Measurements from ENCODE around the gene IGSF5.

The IGSF5 gene

DNA sequence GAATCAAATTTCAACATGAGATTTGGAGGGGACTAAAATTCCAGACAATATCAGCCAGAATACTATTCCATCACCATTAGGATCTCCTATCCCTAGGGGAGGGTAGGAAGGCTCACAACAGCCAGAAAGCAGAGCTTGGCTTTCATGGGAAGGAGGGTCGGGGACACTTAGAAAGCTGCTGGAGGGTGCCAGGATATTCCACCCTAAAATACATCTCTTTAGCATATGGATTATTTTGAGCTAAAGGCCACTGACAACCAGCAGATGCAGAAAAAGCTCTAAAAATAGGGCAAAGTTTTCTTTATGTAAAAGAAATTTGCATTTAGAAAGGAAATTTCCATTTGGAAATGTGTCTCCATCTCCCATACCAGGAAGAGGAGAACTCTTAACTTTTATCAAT is 68.0 kb downstream of the IGSF5 start:
- DNase-seq (ENCODE audit: low read depth in 1 of 2, low spot score in 1 of 2) = no peak

- no peak for DNase-seq (ENCODE audit: low read depth in 1 of 2, low spot score in 1 of 2)
These were observed 73.6 kb downstream of the IGSF5 start for GRCh38 chr21:39818557-39818956.

- no peak for DNase-seq (ENCODE audit: low read depth in 1 of 2, low spot score in 1 of 2)
These were observed 77.1 kb downstream of the IGSF5 start for GRCh38 chr21:39822042-39822441.

DNA sequence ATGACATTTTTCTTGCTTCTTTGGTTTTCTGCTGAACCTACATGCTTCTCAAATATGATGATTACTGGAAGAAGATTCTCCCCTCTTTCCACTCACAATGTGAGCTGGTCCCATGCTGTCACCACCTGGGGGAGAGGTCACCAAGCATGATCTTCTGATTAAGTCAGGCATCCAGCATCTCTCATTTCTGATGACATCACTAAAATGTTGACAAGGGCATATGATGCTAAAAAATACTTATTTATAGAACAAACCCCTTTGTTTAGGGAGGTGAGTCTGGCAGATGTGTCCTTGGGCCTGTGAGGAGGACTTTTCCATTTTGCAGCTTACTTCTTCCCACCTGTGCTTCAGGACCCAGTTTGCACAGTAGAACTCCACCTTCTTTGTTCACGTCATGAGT is 80.3 kb downstream of the IGSF5 start:
- no peak for DNase-seq (ENCODE audit: low read depth in 1 of 2, low spot score in 1 of 2)

- no peak for DNase-seq (ENCODE audit: low read depth in 1 of 2, low spot score in 1 of 2)
These were observed 89.6 kb downstream of the IGSF5 start for GRCh38 chr21:39834543-39834942.

GRCh38 chr21:39837861-39838359 is 92.9 kb downstream of the IGSF5 start:
- no peak for DNase-seq (ENCODE audit: low read depth in 1 of 2, low spot score in 1 of 2)

DNA sequence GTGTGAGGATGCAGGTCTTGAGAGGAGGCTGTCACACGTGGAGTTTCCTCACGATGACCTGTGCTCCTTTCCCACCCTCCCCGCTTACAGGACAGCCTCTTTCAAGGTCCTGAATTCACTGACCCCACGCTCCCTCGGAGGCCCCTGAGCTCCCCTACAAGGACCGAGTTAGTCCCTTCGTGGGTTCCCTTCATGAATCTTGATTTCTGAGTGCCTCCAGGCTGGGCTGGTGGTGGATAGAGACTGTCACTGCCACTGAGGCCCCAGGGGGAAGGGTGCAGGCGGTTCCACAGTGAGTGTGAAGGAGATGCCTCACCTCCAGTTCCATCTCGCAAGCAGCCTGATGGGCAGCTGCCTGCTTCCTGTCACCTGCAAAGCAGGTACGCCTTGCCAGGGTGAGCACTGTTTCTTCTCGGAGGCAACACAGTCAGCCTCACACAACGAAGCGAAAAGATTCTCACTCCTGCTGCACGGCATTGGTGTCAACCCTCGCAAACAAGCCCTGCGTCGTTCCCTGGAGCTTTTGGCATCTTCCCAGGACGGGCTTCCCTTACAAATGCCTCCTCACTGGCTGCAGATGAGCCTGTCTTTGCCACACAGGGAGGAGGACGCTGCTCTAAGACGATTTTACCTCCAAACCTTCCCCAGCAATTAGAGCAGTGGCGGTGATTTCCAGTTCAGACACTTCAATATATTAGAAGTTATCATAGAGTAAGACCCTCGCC is 95.6 kb downstream of the IGSF5 start:
- DNase-seq (ENCODE audit: low read depth in 1 of 2, low spot score in 1 of 2) = no peak

GRCh38 chr21:39842741-39843459 is 97.9 kb downstream of the IGSF5 start:
- DNase-seq (ENCODE audit: low read depth in 1 of 2, low spot score in 1 of 2) = no peak

DNA sequence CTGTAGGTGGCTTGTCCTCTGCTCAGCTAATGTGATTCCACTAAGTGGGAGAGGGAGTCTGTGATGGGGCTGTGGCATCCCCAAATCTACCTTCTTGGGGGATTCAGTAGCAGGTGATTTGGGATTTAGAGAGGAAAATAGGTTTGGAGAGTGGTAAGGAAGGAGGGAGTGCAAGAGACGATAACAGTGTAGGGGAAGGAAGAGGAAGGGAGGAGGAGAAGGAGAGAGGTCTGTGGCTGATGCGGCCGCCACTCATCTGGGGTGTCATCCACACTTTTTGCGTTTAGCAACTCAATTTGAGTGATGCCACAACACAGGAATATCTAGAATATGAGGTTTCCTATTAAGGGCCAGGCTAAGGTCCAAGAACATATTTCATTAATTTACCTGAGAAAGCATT is 98.5 kb downstream of the IGSF5 start:
- no peak for DNase-seq (ENCODE audit: low read depth in 1 of 2, low spot score in 1 of 2)

DNA sequence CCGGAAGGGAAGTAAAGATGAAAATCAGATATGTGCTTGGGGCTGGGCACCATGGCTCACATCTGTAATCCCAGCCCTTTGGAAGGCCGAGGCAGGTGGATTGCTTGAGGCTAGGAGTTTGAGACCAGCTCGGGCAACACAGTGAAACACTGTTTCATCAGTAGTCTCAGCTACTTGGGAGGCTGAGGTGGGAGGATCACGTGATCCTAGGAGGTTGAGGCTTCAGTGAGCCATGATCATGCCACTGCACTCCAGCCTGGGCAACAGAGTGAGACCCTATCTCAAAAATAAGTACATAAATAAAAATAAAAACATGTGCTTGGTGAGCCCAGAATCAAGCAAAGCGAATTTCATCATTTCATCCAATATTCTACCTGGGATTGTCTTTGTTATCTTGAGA is 98.9 kb downstream of the IGSF5 start:
- no peak for DNase-seq (ENCODE audit: low read depth in 1 of 2, low spot score in 1 of 2)

DNA sequence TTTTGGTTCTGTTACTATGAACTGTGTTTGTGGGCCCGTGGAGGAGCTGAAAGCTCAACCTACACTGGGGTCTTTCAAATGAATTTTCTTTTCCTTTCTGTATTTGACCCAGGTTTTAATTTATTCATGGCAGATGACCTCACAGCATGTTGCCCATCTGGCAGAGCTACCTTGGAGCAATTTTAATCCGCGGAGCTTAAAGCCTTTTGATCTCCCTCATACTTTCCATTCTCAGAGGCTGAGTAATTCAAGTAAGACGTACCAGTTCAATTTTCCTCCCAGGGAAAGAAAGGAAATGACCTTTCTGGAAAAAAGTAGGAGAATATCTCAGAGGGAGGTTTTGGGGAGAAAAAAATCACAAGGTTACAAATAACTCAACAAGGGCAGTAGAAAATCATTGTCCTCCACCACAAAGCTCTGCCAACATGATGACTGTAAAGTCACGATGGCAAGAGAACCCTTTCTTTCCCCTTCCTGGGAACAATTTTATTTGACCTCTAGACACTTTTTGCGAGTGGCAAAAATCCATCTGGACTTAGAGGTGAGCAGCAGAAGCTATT is 100.7 kb downstream of the IGSF5 start:
- DNase-seq (ENCODE audit: low read depth in 1 of 2, low spot score in 1 of 2) = no peak

DNA sequence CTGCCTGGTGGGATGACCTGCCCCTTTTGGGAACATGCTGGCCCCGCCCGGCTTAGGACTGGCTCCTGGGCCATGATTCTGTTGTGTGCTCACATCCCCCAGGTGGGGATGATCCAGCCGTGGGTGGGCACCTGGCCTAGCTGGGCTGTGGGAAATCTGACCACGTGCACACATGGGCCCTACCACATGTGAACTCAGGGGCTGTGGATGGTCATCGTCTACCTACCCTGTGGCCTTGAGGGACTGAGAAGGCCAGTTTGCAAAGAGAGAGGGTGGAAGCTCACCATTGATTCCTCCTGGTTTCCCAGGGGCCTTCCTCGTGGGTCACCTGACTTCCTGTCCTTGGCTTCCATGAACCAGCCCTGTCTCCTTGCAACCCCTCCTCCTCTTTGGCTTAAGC is 102.9 kb downstream of the IGSF5 start:
- no peak for DNase-seq (ENCODE audit: low read depth in 1 of 2, low spot score in 1 of 2)

DNA sequence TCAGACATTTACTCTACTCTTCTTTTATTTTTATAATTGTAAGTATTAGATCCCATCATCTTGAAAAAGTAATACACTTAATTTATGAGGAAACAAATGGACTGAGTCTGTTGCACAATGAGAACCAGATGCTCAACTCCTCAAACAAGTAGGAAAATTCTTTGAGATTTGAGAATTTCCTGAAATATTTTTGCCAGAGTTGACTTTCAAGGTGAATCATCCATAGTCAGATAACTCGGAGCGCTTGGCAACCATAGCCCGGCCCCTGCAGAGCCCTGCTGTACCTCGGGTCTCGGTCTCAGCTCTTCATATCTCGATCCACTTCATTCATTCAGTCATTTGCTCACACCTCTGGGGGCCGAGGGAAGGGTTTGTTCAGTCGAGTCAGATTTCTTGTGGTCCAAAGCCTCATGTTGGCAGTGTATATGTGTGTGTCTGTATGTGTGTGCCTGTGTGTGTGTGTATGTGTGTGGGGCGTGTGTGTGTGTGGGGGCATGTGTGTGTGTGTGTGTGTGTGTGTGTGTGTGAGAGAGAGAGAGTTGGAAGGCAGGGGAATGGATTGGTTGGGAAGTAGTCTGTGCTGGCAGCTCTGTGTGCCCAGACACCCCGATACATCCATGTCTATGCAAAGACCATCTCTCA is 104.2 kb downstream of the IGSF5 start:
- no peak for DNase-seq (ENCODE audit: low read depth in 1 of 2, low spot score in 1 of 2)

- no peak for DNase-seq (ENCODE audit: low read depth in 1 of 2, low spot score in 1 of 2)
These were observed 105.3 kb downstream of the IGSF5 start for GRCh38 chr21:39850333-39850732.

DNA sequence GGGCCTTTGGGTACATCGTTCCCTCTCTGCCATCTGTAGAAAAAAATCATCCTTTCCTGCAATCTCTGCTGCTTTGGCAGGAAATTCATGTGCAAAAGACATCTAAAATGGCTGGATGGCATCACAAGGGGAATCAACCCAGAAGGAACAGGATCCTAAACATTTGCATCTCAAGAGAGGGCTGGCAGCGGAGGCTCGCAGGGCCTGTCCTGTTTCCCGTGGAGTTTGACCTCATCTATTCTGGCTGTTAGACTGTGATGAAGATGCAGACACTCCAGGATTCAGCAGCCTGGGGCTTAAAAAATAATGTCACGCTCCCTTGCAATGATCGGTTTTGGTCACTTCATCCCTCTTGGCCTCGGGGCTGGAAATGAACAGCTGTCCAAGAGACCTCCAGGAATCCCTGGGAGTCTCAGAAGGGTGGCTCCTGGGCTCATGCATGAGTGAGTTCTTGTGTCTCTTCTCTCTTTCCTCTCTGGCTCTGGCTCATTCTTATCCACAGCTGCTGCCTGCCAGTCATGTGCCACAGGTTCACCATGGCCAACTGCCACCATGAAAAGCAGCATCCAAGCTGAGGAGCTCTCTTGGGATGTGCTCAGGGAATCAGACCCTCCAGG is 106.1 kb downstream of the IGSF5 start:
- DNase-seq (ENCODE audit: low read depth in 1 of 2, low spot score in 1 of 2) = no peak

Measured in activated T-helper 1 cell treated with anti-CD3 and anti-CD28 coated beads, Interleukin-2, amount 50 U/mL, for 16 hours (primary cell).